Measurements from ENCODE around the gene SLC34A3.
"Not testable (repeated sequence)": the region's sequence is repeated elsewhere in the genome, so short reads cannot be mapped to it uniquely, and the experiment has no call there.

The SLC34A3 gene

DNA sequence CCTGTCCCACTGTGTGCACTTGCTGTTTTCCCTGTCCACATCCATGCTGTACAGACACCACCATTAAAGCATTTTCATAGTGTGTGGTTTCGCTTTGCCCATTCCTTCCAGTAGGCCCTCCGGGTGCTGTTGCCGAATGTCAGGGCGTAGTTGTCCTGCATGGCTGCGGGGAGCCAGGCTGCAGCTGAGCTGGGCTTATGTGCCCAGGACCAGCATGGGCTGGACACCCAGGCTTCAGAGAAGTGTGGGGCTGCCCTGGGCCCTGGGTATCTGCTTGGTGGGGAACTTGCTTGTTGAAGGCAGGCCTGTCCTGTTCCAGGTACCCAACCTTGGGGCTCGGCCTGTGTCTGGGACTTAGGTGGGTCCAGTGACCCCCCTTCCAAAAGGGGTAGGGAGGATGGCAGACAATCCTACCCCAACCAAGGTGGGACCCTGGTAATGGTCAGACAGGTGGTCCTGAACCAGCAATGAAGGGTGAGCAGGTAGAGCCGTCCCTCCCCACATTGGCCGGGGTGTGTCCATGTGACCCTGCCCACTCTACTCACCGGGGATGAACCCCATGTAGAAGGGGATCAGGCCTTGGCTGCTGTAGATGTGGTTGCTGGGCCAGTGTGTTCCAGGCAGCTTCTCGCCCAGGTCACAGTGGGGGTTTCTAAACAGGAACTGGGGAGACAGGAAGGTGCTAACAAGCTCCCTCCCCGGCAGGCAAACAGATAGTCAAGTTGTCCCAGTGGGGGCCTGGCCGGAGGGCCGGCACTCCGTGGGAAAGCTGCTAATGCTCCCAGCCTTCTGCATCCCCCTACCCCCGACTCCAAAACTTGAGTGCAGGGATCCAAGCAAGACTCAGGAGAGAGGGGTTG, 13.2 kb downstream of the SLC34A3 start:
- no peak for DNase-seq

GRCh38 chr9:137244486-137245449, 14.1 kb downstream of the SLC34A3 start:
- DNase-seq: no peak

- DNase-seq: no peak
Measured at GRCh38 chr9:137245450-137246421, 15.0 kb downstream of the SLC34A3 start.

GRCh38 chr9:137247135-137247915, 16.6 kb downstream of the SLC34A3 start:
- DNase-seq: no peak

DNA sequence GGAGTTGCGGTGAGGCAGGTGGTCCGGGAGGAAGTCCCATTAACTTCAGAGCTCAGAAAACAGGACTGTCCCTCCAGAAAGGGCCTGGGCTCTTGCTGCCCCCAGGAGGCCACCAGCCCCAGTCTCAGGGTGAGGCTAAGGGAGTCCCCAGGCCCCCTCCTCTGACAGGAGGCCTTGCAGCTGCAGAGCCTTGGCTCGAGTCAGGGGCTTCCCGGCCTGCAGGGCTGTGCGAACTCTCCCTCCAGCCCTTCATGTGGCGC, 17.1 kb downstream of the SLC34A3 start:
- DNase-seq: no peak

- DNase-seq: no peak
Measured at GRCh38 chr9:137250329-137251193, 19.9 kb downstream of the SLC34A3 start.

DNA sequence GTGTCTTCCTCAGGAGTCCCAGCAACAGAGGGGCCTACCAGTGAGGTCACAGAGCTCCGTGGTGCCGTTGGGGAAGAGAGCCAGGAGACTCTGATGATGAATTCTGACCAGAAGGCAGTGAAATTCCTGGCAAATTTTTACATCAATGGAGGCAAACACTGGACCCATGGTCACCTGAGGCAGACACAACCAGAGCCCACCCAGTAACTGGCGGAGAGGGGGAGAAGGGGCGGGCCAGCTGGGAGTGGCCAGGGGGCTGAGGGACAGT, 20.4 kb downstream of the SLC34A3 start, which contains the start of gene STPG3:
TSS of gene STPG3 (plus strand) at position 93 of the 268 bp plus-strand sequence. CDS start at position 94, 1 bp downstream.
- no peak for DNase-seq

GRCh38 chr9:137251490-137252268, 21.0 kb downstream of the SLC34A3 start:
- DNase-seq: no peak

GRCh38 chr9:137252555-137253506, 22.1 kb downstream of the SLC34A3 start:
- no peak for DNase-seq

GRCh38 chr9:137253717-137254623, 23.3 kb downstream of the SLC34A3 start:
- DNase-seq: no peak

DNA sequence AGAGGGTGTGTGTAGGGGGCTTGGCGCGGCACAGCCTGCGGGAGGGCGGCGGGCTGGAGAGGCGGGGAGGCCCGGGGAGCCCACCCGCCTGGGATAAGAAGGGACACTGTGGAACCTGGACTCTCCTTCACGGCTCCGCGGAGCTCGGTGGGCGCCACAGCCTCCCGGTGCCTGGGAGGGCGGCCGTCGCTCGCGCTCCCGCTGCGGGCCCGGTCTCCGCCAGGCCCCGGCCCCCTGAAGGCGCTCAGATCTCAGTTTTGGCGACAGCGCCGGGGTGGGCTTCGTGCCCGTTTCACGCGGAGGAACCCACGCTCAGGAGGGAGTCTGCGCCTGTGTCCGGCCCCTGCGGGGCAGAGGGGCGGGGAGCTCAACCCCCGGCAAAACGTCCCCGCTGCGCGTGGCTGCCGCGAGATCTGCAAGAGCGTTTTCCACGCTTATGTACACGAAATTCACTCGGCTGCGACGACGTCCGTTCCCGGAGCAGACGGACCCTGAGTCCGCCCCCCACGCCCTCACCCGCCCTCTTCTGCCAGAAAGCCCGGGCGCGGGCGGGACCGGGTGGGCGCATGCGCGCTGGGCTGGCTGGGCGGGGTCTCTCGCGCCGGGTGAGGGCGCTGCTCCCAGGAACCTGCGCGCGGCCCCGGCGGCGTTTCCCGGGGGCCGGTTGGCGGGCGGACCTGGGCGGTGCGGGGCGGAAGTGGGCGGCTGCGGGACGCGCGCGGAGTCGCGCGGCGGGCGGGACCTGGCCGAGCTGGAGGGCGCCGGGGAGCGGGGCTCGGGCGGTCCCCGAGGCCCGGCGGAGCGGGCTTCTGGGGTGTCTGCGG, 24.1 kb downstream of the SLC34A3 start, which contains the start of gene NELFB:
TSS of gene NELFB (plus strand) at position 704 of the 824 bp plus-strand sequence.
- DNase-seq: peak; percentile 93

DNA sequence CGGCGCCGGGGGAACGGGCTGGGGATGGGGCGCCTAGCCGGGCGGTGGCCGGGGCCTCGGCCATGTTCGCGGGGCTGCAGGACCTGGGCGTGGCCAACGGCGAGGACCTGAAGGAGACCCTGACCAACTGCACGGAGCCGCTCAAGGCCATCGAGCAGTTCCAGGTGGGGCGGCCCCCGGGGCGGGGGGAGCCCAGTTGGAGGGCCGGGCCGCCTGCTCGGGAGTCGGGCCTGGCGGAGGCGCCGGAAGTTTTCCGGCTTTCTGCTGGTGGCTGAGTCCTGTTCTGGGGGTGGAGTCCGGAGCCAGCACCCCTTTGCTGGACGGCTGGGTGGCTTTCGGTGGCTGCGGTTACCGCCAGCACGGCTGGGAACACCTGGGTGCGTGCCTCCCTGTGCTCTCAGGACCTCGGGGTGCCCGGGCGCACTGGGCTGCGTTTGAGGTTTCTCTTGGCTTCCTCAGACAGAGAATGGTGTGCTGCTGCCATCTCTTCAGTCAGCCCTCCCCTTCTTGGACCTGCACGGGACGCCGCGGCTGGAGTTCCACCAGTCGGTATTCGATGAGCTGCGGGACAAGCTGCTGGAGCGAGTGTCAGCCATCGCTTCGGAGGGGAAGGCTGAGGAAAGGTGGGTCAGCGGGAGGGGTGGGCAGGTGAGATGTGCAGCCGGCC, 24.9 kb downstream of the SLC34A3 start:
- DNase-seq: no peak

DNA sequence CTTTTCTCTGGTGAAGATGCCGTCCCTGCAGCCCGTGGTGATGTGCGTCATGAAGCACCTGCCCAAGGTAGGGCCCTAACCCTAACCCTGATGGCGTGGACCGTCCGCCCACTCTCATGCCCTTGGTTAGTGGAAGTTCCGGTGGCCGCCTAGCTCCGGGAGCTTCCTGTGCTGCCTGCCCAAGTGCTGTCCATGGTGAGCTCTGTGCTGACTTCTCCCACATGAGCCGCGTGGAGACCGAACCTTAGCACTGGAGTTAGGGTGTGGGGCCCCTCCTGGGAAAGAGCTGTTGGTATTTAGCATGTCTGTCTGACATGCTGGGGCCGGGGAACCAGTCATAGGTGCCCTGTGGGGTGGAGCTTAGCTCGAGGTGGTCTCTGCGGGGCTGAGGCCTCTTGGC, 25.7 kb downstream of the SLC34A3 start:
- DNase-seq: no peak

DNA sequence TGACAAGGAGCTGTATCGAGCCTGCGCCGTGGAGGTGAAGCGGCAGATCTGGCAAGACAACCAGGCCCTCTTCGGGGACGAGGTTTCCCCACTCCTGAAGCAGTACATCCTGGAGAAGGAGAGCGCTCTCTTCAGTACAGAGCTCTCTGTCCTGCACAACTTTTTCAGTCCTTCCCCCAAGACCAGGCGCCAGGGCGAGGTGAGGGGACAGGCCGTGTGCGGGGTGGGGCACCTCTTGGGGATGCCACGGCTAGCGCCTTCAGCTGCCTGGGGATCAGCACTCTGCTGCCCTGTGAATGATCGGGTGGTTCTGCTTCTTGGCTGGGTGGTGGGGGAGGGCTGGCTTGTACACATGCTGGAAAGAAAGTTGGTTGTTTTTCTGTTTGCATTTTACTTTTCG, 26.2 kb downstream of the SLC34A3 start:
- no peak for DNase-seq

GRCh38 chr9:137262173-137262908, 31.6 kb downstream of the SLC34A3 start:
- DNase-seq: not testable (repeated sequence)

GRCh38 chr9:137262909-137263285, 32.2 kb downstream of the SLC34A3 start:
- DNase-seq: no peak

All from activated effector memory CD4-positive, alpha-beta T cell treated with Interleukin-2 at 50 U/mL for 16 hours (primary cell).